GM21717 (cell line): ENCODE results near the gene THTPA.
"Not testable (repeated sequence)": the region's sequence is repeated elsewhere in the genome, so short reads cannot be mapped to it uniquely, and the experiment has no call there.

Experiments used
- ATAC-seq: cut with Tn5 transposase; IDR thresholded peaks from one replicate; pipeline ENCODE4 v1.9.1; 2021; ENCODE audit warnings: mild to moderate bottlenecking, moderate library complexity; ENCODE audit not compliant: unreplicated experiment

THTPA gene

DNA sequence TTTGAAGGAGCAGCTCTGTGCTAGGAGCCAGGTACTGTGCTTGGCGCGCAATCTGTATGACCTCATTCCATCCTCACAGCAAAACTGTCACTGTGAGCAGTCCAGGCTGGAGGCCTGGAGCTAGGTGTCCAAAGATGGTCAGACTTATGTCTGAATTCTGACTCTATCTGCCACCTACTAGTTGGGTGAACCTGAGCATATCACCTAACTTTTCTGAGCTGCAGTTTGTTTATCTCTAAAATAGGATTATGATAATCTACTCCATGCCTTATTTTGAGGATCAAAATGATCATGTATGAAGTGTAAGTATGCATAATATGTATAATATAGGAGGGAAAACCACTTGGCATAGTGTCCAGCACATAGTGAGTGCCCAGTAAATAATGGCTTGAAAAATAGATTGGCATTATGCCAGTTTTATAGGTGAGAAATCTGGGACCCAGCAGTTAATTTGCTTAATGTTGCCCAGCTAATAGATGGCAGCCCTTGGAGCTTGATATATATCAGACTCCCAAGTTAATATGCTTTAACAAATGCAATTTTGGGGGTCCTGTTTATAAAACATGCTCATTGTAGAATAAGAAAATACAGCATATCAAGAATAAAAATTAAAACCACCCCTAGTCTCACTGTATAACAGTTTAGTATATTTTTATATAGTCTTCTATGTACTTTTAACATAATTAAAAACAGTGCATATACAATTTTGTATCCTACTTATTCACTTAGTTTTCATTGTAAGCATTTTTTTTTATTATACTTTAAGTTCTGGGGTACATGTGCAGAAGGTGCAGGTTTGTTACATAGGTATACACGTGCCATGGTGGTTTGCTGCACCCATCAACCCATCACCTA is 27.1 kb downstream of the THTPA start:
- no peak for ATAC-seq

- ATAC-seq: not testable (repeated sequence)
These were observed 27.9 kb downstream of the THTPA start for GRCh38 chr14:23583761-23584526.

- not testable (repeated sequence) for ATAC-seq
These were observed 28.6 kb downstream of the THTPA start for GRCh38 chr14:23584527-23585203.

DNA sequence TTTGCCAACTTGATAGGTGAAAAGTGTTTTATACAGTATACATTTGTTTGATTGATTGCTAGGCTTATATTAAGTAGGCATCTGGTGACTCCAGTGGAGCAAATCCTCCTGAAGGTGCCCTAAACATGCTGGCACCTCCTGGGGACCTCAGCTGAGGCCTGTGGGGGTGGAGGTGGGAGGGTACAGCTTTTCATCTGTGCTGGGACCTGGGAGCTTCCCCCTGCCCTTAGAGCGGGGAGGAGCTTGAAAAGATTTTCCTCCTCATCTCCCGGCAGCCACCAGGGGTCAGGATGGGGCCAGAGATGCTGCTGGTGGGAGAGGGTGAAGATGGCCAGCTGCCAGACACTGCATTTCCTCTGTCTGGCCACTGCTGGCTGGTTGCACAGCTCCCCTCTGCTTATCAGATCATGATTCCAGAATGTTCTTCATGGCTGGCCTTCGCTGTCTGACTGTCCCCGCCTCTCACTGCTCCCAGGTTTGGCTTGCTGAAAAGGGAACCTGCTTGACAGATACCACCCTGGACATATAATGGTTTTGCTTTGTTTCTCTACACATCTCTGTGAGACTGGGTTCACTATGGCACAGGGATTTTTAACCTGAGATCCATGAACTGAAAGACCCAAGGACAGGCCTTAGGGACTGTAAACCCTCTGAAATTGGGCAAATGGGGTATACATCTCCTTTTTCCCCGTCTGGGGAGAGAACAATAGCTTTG is 33.0 kb downstream of the THTPA start:
- ATAC-seq: peak; percentile 62

DNA sequence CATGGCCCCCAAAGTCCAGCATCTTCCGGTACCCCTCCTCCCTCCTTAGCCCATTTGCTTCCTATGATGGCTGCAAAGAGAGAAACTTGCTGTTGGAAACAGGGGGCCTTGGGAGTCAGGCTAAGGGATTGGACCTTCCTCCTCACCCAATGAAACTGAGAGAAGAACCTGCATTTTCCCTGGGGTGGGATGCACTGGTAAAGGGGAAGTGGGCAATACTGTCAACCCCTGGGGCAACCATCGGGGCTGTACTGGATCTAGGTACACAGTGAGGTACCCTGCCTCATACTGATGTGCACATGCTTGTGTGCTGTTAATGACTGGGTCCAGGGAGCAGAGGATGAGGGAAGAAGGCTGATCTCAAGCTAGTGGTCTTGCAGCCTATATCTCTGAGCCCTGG is 33.5 kb downstream of the THTPA start:
- no peak for ATAC-seq

- no peak for ATAC-seq
These were observed 34.1 kb downstream of the THTPA start for GRCh38 chr14:23590198-23590597.

GRCh38 chr14:23594191-23594590 is 38.1 kb downstream of the THTPA start:
- ATAC-seq: not testable (repeated sequence)

DNA sequence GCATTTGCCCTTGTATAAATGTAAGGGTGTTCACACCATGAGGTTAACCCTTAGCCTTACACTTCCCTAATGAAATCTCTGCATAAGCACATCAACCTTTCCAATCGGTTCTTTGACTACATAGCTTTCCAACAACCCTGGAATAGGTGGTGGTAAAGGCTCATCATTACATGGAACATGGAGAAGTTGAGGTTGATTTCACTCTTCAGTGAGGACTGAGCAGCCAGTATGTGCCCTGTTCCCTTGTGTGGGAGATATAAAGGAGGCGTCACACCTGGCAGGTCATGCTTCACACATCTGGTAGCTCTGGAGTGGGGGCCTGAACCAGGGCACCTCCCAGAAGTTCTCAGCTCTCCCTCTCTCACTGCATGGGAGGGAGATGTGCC is 44.2 kb downstream of the THTPA start:
- ATAC-seq: no peak

GRCh38 chr14:23600806-23601205 is 44.7 kb downstream of the THTPA start:
- ATAC-seq: no peak

GRCh38 chr14:23601424-23601823 is 45.4 kb downstream of the THTPA start:
- ATAC-seq: no peak

- ATAC-seq: no peak
These were observed 45.7 kb downstream of the THTPA start for GRCh38 chr14:23601845-23602180.

- ATAC-seq: no peak
These were observed 46.4 kb downstream of the THTPA start for GRCh38 chr14:23602181-23603095.

- ATAC-seq: no peak
These were observed 47.0 kb downstream of the THTPA start for GRCh38 chr14:23603103-23603502.

GRCh38 chr14:23604148-23604547 is 48.1 kb downstream of the THTPA start:
- no peak for ATAC-seq

DNA sequence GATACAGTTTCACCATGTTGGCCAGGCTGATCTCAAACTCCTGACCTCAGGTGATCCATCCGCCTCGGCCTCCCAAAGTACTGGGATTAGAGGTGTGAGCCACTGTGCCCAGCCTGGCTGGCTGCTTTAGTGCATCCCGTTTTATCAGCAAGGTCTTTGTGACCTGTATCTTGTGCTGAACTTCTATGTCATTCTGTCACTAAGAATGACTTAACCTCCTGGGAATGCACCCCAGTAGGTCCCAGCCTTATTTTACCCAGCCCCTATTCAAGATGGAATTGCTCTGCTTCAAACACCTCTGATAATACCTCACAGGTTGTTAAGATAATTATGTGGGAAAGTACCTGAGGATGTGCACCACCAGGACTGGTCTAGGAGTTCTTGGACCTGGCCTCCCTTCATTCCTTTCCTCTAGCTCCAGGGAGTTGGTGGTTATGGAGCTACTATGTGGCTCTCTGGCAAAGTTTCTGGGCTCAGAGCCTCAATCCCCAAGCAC is 48.7 kb downstream of the THTPA start:
- no peak for ATAC-seq

- peak; percentile 73 for ATAC-seq
These were observed 50.0 kb downstream of the THTPA start for GRCh38 chr14:23605931-23606585.

- ATAC-seq: no peak
These were observed 52.4 kb downstream of the THTPA start for GRCh38 chr14:23608454-23608853.

- ATAC-seq: no peak
These were observed 52.9 kb downstream of the THTPA start for GRCh38 chr14:23609001-23609400.

DNA sequence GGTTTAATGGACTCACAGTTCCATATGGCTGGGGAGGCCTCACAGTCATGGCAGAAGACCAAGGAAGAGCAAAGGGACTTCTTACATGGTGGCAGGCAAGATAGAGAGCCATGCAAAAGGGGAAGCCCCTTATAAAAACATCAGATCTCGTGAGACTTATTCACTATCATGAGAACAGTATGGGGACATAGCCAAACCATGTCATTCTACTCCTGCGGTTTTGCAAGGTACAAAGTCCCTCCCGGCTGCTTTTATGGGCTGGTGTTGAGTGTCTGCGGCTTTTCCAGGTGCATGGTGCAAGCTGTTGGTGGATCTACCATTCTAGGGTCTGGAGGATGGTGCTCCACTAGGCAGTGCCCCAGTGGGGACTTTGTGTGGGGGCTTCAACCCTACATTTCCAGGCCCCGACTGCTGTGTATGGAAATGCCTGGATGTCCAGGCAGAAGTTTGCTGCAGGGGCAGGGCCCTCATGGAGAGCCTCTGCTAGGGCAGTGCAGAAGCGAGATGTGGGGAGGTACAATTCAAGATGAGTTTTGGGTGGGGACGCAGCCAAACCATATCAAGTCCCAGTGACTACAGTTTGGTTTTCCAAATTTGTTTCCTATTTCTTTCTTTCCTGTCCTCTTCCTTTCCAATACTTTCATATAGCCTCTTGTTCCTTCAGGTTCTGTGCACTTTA is 53.5 kb downstream of the THTPA start:
- not testable (repeated sequence) for ATAC-seq
